ENCODE data around the gene PPP4R4.

The PPP4R4 gene

GRCh38 chr14:94161058-94161457 is 13.1 kb upstream of the PPP4R4 start:
- TF ChIP-seq GATA3 (IDR thresholded peaks at IDR 0.05; ENCODE audit: low read depth, low read length) (no peak), GATA2 (IDR thresholded peaks at IDR 0.05; ENCODE audit: low read depth, low read length) (no peak)

- TF ChIP-seq GATA3 (IDR thresholded peaks at IDR 0.05; ENCODE audit: low read depth, low read length) (no peak), GATA2 (IDR thresholded peaks at IDR 0.05; ENCODE audit: low read depth, low read length) (no peak)
These were observed 12.1 kb upstream of the PPP4R4 start for GRCh38 chr14:94161981-94162380.

DNA sequence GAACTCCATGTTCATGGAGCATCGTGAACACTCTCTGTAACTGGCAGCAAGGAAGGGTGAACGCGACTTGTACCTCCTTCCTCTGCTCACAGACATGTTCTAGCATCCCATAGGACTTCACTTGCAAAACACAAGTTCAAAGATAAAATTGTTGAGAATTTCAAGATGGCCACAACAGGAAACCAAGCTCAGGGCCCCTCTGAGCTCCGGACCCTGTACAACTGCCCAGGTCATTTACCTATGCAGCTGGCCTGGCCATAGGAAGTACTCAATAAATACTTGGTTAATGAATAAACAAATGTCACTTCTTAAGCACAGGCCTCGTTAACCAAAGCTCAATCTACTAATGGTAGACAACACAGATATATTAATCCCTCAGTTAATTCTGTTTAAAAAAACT is 11.7 kb upstream of the PPP4R4 start:
- TF ChIP-seq GATA3 (IDR thresholded peaks at IDR 0.05; ENCODE audit: low read depth, low read length) (no peak), GATA2 (IDR thresholded peaks at IDR 0.05; ENCODE audit: low read depth, low read length) (no peak)

DNA sequence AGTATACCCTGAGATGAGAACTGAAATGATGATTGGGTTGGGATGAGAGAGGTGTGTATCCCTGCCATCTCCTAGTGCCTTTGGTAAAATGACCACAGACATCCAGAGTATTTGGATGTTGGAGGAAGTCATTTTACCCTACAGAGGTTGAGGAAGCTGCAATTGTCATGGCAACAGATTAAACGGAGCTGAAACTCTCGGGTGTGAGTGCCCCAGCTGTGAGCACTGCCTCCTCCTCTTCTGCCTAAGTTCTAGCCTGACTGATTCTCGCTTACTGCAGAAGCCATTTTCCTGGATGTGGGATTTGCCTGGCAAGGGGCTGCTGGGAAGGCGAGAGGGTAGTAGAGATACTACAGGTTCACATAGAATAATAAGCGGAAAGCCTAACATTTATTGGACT is 10.3 kb upstream of the PPP4R4 start:
- no peak for TF ChIP-seq GATA3 (IDR thresholded peaks at IDR 0.05; ENCODE audit: low read depth, low read length)
- TF ChIP-seq GATA2 (IDR thresholded peaks at IDR 0.05; ENCODE audit: low read depth, low read length): no peak

GRCh38 chr14:94164685-94165431 is 9.3 kb upstream of the PPP4R4 start:
- TF ChIP-seq GATA2 (IDR thresholded peaks at IDR 0.05; ENCODE audit: low read depth, low read length): no peak
- TF ChIP-seq GATA3 (IDR thresholded peaks at IDR 0.05; ENCODE audit: low read depth, low read length): no peak

DNA sequence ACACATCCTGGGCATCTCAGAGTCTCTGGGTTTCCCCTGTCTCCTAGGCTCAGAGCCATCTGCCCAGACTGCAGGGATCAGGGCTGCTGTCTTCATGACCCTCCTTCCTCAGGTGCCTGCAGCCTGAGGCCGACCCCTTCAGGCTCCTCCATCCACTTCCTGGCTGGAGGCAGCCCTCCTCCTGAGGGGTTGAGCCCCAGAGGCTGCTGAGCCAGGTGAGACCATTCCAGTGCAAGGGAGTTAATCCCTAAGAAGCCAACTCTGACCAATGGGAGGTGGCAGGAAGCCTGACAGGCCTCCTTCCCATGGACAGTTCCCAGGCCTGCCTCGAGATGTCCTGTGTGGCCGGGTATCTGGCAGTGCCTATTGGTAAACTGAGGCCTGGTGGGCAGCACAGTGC is 8.4 kb upstream of the PPP4R4 start:
- TF ChIP-seq GATA3 (IDR thresholded peaks at IDR 0.05; ENCODE audit: low read depth, low read length) (no peak), GATA2 (IDR thresholded peaks at IDR 0.05; ENCODE audit: low read depth, low read length) (no peak)

GRCh38 chr14:94170136-94170535 is 4.0 kb upstream of the PPP4R4 start:
- TF ChIP-seq GATA3 (IDR thresholded peaks at IDR 0.05; ENCODE audit: low read depth, low read length): no peak
- no peak for TF ChIP-seq GATA2 (IDR thresholded peaks at IDR 0.05; ENCODE audit: low read depth, low read length)

- TF ChIP-seq GATA2 (IDR thresholded peaks at IDR 0.05; ENCODE audit: low read depth, low read length): no peak
These were observed 2.9 kb upstream of the PPP4R4 start for GRCh38 chr14:94171208-94171607.

GRCh38 chr14:94172545-94172944 is 1.6 kb upstream of the PPP4R4 start:
- TF ChIP-seq GATA3 (IDR thresholded peaks at IDR 0.05; ENCODE audit: low read depth, low read length) (no peak), GATA2 (IDR thresholded peaks at IDR 0.05; ENCODE audit: low read depth, low read length) (no peak)

GRCh38 chr14:94173471-94173884 is 644 bp upstream of the PPP4R4 start:
- no peak for TF ChIP-seq GATA2 (IDR thresholded peaks at IDR 0.05; ENCODE audit: low read depth, low read length)
- TF ChIP-seq GATA3 (IDR thresholded peaks at IDR 0.05; ENCODE audit: low read depth, low read length): no peak

DNA sequence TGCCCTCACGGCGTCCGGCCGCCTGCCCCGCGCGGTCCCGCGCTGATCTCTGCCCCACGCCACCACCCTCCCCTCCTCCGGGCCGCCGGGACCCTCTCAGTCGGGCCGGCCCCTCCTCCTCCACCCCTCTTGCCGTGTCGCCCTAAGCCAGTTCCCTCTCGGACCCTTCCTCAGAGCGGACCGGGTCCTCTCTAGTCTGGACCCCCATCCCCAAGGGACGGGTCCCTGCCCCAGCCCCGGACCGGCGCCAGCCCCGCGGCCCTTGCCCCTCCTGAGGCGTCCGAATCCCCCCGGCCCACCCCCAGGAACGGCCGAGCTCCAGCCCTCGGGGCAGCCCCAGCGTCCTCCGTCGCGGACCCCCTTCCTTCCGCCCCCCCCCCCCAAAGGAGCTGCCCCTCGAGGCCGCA is 485 bp downstream of the PPP4R4 start:
- TF ChIP-seq GATA2 (IDR thresholded peaks at IDR 0.05; ENCODE audit: low read depth, low read length) (no peak), GATA3 (IDR thresholded peaks at IDR 0.05; ENCODE audit: low read depth, low read length) (no peak)

GRCh38 chr14:94175011-94175745 is 1.1 kb downstream of the PPP4R4 start:
- TF ChIP-seq GATA2 (IDR thresholded peaks at IDR 0.05; ENCODE audit: low read depth, low read length): no peak
- no peak for TF ChIP-seq GATA3 (IDR thresholded peaks at IDR 0.05; ENCODE audit: low read depth, low read length)

DNA sequence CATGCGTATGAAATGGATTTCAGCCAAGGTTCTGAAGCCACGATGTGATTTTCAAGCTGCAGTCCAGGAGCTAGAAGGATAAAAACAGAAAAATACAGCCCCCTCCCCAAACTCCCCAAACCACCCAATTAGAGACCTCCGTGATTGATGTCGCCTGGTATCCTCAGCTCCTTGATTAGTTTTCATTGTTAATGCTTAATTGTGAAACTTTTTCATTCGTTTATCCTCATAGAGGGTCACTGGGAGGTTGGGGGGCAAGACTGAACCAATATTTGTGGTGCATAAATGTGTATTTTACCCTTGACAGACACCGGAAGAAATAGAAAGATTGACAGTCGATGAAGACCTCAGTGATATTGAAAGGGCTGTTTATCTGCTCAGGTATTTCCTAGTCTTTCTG is 1.6 kb downstream of the PPP4R4 start:
- no peak for TF ChIP-seq GATA3 (IDR thresholded peaks at IDR 0.05; ENCODE audit: low read depth, low read length)
- TF ChIP-seq GATA2 (IDR thresholded peaks at IDR 0.05; ENCODE audit: low read depth, low read length): no peak

DNA sequence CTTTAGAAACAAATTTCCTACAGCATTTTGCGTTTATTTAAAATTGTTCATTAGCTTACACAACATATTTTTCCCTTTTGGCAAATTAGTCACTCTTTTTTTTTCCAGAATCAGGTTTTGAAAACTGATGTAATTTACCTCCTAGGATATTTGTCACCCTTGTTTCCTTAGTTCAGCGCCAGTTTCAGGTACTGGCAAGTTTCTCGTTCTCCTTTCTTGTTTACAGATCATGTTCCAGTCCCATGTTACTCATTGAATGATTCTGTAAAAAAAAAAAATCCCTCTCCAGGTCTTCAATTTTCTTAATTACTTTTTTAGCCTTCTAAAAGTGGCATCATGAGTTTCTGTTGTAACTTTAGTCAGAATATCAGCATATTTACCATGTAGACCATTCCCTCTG is 2.7 kb downstream of the PPP4R4 start:
- TF ChIP-seq GATA2 (IDR thresholded peaks at IDR 0.05; ENCODE audit: low read depth, low read length) (no peak), GATA3 (IDR thresholded peaks at IDR 0.05; ENCODE audit: low read depth, low read length) (no peak)

GRCh38 chr14:94177806-94178205 is 3.7 kb downstream of the PPP4R4 start:
- TF ChIP-seq GATA3 (IDR thresholded peaks at IDR 0.05; ENCODE audit: low read depth, low read length) (no peak), GATA2 (IDR thresholded peaks at IDR 0.05; ENCODE audit: low read depth, low read length) (no peak)

All from SH-SY5Y (cell line).